Measurements from ENCODE around the gene TMEM145.

TMEM145 gene

GRCh38 chr19:42353341-42354015 is 40.4 kb downstream of the TMEM145 start:
- no peak for TF ChIP-seq ZNF274 (IDR thresholded peaks at IDR 0.05; ENCODE audit: low read depth, low read length)
- H3K4me3 ChIP-seq (ENCODE audit: low read length) = no peak overlapping the region

- no peak overlapping the region for H3K4me3 ChIP-seq (ENCODE audit: low read length)
- no peak for TF ChIP-seq ZNF274 (IDR thresholded peaks at IDR 0.05; ENCODE audit: low read depth, low read length)
Observed at GRCh38 chr19:42355896-42356295, 42.8 kb downstream of the TMEM145 start.

GRCh38 chr19:42356686-42357085 is 43.6 kb downstream of the TMEM145 start:
- H3K4me3 ChIP-seq (ENCODE audit: low read length) = no peak overlapping the region
- no peak for TF ChIP-seq ZNF274 (IDR thresholded peaks at IDR 0.05; ENCODE audit: low read depth, low read length)

- TF ChIP-seq ZNF274 (IDR thresholded peaks at IDR 0.05; ENCODE audit: low read depth, low read length) = no peak
- H3K4me3 ChIP-seq (ENCODE audit: low read length) = no peak overlapping the region
Observed at GRCh38 chr19:42357290-42357689, 44.2 kb downstream of the TMEM145 start.

DNA sequence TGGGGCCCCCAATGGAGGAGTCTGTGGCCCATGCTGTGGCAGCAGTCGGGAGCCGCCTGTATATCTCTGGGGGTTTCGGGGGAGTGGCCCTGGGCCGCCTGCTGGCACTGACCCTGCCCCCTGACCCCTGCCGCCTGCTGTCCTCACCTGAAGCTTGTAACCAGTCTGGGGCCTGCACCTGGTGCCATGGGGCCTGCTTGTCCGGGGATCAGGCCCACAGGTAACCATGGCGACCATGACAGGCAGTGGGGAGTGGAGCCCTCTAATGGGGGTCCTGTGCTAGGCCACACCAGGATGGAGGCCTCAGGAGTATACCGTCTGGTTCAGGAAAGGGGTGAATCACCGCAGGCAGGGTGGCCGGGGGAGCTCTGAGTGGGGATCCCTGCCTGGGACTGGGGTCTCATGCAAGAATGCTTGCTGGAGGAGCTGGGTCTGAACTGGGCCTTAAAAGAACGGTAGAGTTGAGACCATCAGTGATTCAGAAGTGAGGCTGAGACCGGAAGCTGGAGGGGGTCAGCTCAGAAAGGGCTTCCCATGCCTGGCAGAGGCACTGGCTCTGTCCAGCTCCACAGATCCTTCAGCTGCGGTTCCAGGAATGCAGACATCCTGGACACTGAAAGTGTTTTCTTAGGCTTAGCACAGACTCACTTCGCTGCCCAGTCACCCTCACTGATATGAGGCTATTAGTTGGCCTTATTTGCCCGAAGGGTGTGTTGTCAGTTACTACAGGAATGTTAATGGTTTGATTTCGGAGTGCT is 47.9 kb downstream of the TMEM145 start:
- TF ChIP-seq ZNF274 (IDR thresholded peaks at IDR 0.05; ENCODE audit: low read depth, low read length) = no peak
- no peak overlapping the region for H3K4me3 ChIP-seq (ENCODE audit: low read length)

DNA sequence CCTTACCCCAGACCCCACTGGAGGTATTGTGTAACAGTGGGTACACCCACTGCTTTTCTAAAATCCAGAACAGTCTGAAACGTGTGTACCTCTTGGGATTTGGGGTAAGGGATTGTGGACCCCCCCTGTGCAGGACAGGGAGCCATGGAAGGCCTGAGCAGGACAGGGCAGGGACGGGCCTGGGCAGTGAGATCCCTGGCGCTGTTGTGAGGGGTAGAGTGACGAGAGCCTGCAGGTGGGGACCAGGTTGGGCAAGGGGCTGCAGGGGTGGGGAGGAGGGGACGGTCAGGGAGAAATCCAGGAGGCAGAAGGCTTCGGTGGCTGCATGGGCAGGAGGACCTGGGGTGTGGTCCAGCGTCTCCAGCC is 48.4 kb downstream of the TMEM145 start:
- H3K4me3 ChIP-seq (ENCODE audit: low read length) = no peak overlapping the region
- TF ChIP-seq ZNF274 (IDR thresholded peaks at IDR 0.05; ENCODE audit: low read depth, low read length) = no peak

- no peak overlapping the region for H3K4me3 ChIP-seq (ENCODE audit: low read length)
- no peak for TF ChIP-seq ZNF274 (IDR thresholded peaks at IDR 0.05; ENCODE audit: low read depth, low read length)
Observed at GRCh38 chr19:42362342-42362741, 49.2 kb downstream of the TMEM145 start.

GRCh38 chr19:42362891-42363440 is 49.9 kb downstream of the TMEM145 start:
- TF ChIP-seq ZNF274 (IDR thresholded peaks at IDR 0.05; ENCODE audit: low read depth, low read length) = no peak
- no peak overlapping the region for H3K4me3 ChIP-seq (ENCODE audit: low read length)

GRCh38 chr19:42363614-42364346 is 50.7 kb downstream of the TMEM145 start:
- H3K4me3 ChIP-seq (ENCODE audit: low read length) = no peak overlapping the region
- TF ChIP-seq ZNF274 (IDR thresholded peaks at IDR 0.05; ENCODE audit: low read depth, low read length) = no peak

DNA sequence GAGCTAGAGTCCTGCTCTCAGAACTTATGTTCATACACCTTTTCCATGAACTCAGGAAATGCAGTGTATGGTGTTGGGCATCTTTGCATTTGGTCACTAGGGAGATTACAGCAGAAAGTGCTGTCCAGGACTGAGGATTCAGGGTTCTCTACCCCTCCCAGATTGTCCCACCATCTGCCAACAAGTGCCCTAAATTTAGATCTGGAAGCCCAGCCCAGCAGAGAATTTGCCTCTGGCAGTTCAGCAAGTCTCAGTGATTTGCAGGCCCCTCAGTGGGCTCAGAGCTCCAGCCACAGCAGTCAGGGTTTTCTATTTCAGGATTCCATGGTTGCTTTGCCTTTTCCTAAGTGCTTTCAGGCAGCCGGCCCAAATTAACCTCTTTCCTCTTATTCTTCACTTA is 53.6 kb downstream of the TMEM145 start:
- H3K4me3 ChIP-seq (ENCODE audit: low read length) = no peak overlapping the region
- no peak for TF ChIP-seq ZNF274 (IDR thresholded peaks at IDR 0.05; ENCODE audit: low read depth, low read length)

GRCh38 chr19:42367929-42368328 is 54.8 kb downstream of the TMEM145 start:
- no peak overlapping the region for H3K4me3 ChIP-seq (ENCODE audit: low read length)
- no peak for TF ChIP-seq ZNF274 (IDR thresholded peaks at IDR 0.05; ENCODE audit: low read depth, low read length)

GRCh38 chr19:42368360-42368759 is 55.3 kb downstream of the TMEM145 start:
- H3K4me3 ChIP-seq (ENCODE audit: low read length) = no peak overlapping the region
- TF ChIP-seq ZNF274 (IDR thresholded peaks at IDR 0.05; ENCODE audit: low read depth, low read length) = no peak

DNA sequence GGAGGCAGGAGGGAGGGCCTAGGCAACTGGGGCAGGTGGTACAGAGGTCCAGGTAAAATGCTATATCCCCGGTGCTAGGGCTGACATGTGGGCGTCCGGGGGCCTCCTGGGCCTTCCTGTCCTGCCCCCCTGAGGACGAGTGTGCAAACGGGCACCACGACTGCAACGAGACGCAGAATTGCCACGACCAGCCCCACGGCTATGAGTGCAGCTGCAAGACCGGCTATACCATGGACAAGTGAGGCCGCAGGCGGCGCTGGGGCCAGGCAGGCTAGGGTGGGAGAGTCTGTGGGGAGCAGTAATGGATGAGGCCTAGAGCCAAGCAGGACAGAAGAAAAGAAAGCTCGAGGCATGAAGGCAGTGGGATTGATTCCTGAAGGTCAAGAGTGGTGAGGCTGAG is 55.7 kb downstream of the TMEM145 start:
- H3K4me3 ChIP-seq (ENCODE audit: low read length) = no peak overlapping the region
- no peak for TF ChIP-seq ZNF274 (IDR thresholded peaks at IDR 0.05; ENCODE audit: low read depth, low read length)

DNA sequence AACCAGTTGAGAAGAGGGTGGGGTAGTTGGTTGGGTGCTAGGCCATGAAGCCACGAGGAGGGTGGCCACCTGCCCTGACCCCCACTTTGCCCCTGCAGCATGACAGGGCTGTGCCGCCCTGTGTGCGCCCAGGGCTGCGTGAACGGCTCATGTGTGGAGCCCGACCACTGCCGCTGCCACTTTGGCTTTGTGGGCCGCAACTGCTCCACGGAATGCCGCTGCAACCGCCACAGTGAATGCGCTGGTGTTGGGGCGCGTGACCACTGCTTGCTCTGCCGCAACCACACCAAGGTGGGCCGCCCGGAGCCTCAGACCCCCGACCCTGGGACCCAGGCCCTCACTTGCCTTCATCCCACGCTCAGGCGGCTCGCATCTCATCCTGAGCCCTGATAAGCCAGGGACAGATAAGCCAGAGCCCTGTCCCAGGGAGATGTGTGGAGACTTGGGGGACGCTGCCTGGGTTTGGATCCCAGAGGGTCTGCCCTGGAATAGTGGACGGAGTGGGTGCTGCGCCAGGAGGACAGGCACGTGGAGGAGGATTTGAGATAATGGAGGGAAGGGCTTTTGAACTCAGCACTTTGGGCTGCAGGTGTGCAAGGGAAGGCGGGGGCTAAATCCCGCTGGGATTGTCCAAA is 56.4 kb downstream of the TMEM145 start:
- no peak overlapping the region for H3K4me3 ChIP-seq (ENCODE audit: low read length)
- no peak for TF ChIP-seq ZNF274 (IDR thresholded peaks at IDR 0.05; ENCODE audit: low read depth, low read length)

All from GM08714 (cell line).